Fibroblast of skin of left quadriceps (primary cell): Measurements from ENCODE around the gene ZNG1A.
"Not testable (repeated sequence)": the region's sequence is repeated elsewhere in the genome, so short reads cannot be mapped to it uniquely, and the experiment has no call there.

ENCODE experiments used
- DNase-seq, 2 experiments: peaks; one replicate each; pipeline ENCODE4 v3.0.0-alpha.2; 2013; ENCODE audit warnings: low read depth in 2 of 2

ZNG1A gene

GRCh38 chr9:98775-99174, 80.1 kb downstream of the ZNG1A start:
- DNase-seq = not testable (repeated sequence)

- not testable (repeated sequence) for DNase-seq
These were observed 83.9 kb downstream of the ZNG1A start for GRCh38 chr9:94992-95391.

- not testable (repeated sequence) for DNase-seq
These were observed 84.5 kb downstream of the ZNG1A start for GRCh38 chr9:94323-94722.

- DNase-seq = not testable (repeated sequence)
These were observed 84.9 kb downstream of the ZNG1A start for GRCh38 chr9:93909-94308.

- DNase-seq = not testable (repeated sequence)
These were observed 88.0 kb downstream of the ZNG1A start for GRCh38 chr9:90851-91250.

- DNase-seq = not testable (repeated sequence)
These were observed 90.3 kb downstream of the ZNG1A start for GRCh38 chr9:88396-89037.

- DNase-seq = not testable (repeated sequence)
These were observed 91.0 kb downstream of the ZNG1A start for GRCh38 chr9:87860-88259.

- not testable (repeated sequence) for DNase-seq
These were observed 91.8 kb downstream of the ZNG1A start for GRCh38 chr9:87105-87504.

- not testable (repeated sequence) for DNase-seq
These were observed 92.2 kb downstream of the ZNG1A start for GRCh38 chr9:86697-87096.

- not testable (repeated sequence) for DNase-seq
These were observed 95.7 kb downstream of the ZNG1A start for GRCh38 chr9:82932-83689.

GRCh38 chr9:78333-78732, 100.5 kb downstream of the ZNG1A start:
- DNase-seq = not testable (repeated sequence)

- not testable (repeated sequence) for DNase-seq
These were observed 102.5 kb downstream of the ZNG1A start for GRCh38 chr9:76389-76788.

- DNase-seq = not testable (repeated sequence)
These were observed 104.8 kb downstream of the ZNG1A start for GRCh38 chr9:73900-74525.

- not testable (repeated sequence) for DNase-seq
These were observed 105.6 kb downstream of the ZNG1A start for GRCh38 chr9:73076-73899.
